ENCODE results near the gene ABI2. TPM values are rescaled to one million over a fixed set of nuclear protein-coding genes. Genes with fewer than 3 reads are reported as not detected.
"Not testable (repeated sequence)": the region's sequence is repeated elsewhere in the genome, so short reads cannot be mapped to it uniquely, and the experiment has no call there.

Gene ABI2
- total and polyA plus RNA-seq, 4 donors, result 5.4 to 10.5 (median 7.6) TPM

- Histone ChIP-seq H3K9ac (ENCODE audit: low read depth in 1 of 2, low read length in 2 of 2) (no peak overlapping the region), H3K27ac (ENCODE audit: low read depth in 1 of 2, low read length in 2 of 2) (no peak overlapping the region), H3K36me3 (ENCODE audit: control insufficient read depth in 4 of 4, insufficient read depth in 3 of 4, low read depth in 1 of 4, low read length in 3 of 4) (no peaks in the 10 kb centered on the region), H3K27me3 (ENCODE audit: control insufficient read depth in 4 of 4, insufficient read depth in 4 of 4, low read length in 3 of 4) (no peaks in the 10 kb centered on the region), H3K4me3 (ENCODE audit: low read depth in 1 of 3, low read length in 3 of 3) (no peak overlapping the region), H3K4me1 (ENCODE audit: control insufficient read depth in 4 of 4, insufficient read depth in 4 of 4, low read length in 3 of 4) (no peaks in the 10 kb centered on the region), H3K9me3 (ENCODE audit: control insufficient read depth in 4 of 4, low read length in 3 of 4) (no peaks in the 10 kb centered on the region)
- no peak for TF ChIP-seq NR2F2 (IDR thresholded peaks at IDR 0.05)
- TF ChIP-seq GABPA (IDR thresholded peaks at IDR 0.05 in 1 of 2, conservative IDR thresholded peaks at IDR 0.05 in 1 of 2), result no peak
- no peak for DNase-seq (ENCODE audit: low spot score)
- 97% methylated on average over 4 of the region's 4 CpGs for WGBS
Measured at GRCh38 chr2:203338322-203338721, 10.1 kb downstream of the ABI2 start.

GRCh38 chr2:203340791-203341487 is 12.7 kb downstream of the ABI2 start:
- no peak overlapping the region for H3K27ac ChIP-seq (ENCODE audit: low read depth in 1 of 2, low read length in 2 of 2)
- H3K9me3 ChIP-seq (ENCODE audit: control insufficient read depth in 4 of 4, low read length in 3 of 4), result no peaks in the 10 kb centered on the region
- no peak for DNase-seq (ENCODE audit: low spot score)
- H3K36me3 ChIP-seq (ENCODE audit: control insufficient read depth in 4 of 4, insufficient read depth in 3 of 4, low read depth in 1 of 4, low read length in 3 of 4), result peaks cover 0 to 3% (median 0%) of the 10 kb centered on the region in 4 donors
- no peak overlapping the region for H3K9ac ChIP-seq (ENCODE audit: low read depth in 1 of 2, low read length in 2 of 2)
- 94% methylated on average over 6 of the region's 6 CpGs for WGBS
- H3K4me3 ChIP-seq (ENCODE audit: low read depth in 1 of 3, low read length in 3 of 3), result no peak overlapping the region
- H3K27me3 ChIP-seq (ENCODE audit: control insufficient read depth in 4 of 4, insufficient read depth in 4 of 4, low read length in 3 of 4), result no peaks in the 10 kb centered on the region
- TF ChIP-seq, protein P1, sequence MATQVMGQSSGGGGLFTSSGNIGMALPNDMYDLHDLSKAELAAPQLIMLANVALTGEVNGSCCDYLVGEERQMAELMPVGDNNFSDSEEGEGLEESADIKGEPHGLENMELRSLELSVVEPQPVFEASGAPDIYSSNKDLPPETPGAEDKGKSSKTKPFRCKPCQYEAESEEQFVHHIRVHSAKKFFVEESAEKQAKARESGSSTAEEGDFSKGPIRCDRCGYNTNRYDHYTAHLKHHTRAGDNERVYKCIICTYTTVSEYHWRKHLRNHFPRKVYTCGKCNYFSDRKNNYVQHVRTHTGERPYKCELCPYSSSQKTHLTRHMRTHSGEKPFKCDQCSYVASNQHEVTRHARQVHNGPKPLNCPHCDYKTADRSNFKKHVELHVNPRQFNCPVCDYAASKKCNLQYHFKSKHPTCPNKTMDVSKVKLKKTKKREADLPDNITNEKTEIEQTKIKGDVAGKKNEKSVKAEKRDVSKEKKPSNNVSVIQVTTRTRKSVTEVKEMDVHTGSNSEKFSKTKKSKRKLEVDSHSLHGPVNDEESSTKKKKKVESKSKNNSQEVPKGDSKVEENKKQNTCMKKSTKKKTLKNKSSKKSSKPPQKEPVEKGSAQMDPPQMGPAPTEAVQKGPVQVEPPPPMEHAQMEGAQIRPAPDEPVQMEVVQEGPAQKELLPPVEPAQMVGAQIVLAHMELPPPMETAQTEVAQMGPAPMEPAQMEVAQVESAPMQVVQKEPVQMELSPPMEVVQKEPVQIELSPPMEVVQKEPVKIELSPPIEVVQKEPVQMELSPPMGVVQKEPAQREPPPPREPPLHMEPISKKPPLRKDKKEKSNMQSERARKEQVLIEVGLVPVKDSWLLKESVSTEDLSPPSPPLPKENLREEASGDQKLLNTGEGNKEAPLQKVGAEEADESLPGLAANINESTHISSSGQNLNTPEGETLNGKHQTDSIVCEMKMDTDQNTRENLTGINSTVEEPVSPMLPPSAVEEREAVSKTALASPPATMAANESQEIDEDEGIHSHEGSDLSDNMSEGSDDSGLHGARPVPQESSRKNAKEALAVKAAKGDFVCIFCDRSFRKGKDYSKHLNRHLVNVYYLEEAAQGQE (IDR thresholded peaks at IDR 0.05), result no peak
- no peak for TF ChIP-seq MAX (IDR thresholded peaks at IDR 0.05)
- no peaks in the 10 kb centered on the region for H3K4me1 ChIP-seq (ENCODE audit: control insufficient read depth in 4 of 4, insufficient read depth in 4 of 4, low read length in 3 of 4)

- Histone ChIP-seq H3K36me3 (ENCODE audit: control insufficient read depth in 4 of 4, insufficient read depth in 3 of 4, low read depth in 1 of 4, low read length in 3 of 4) (peaks cover 0 to 3% (median 0%) of the 10 kb centered on the region in 4 donors), H3K9ac (ENCODE audit: low read depth in 1 of 2, low read length in 2 of 2) (no peak overlapping the region), H3K27me3 (ENCODE audit: control insufficient read depth in 4 of 4, insufficient read depth in 4 of 4, low read length in 3 of 4) (no peaks in the 10 kb centered on the region), H3K27ac (ENCODE audit: low read depth in 1 of 2, low read length in 2 of 2) (no peak overlapping the region), H3K9me3 (ENCODE audit: control insufficient read depth in 4 of 4, low read length in 3 of 4) (no peaks in the 10 kb centered on the region), H3K4me3 (ENCODE audit: low read depth in 1 of 3, low read length in 3 of 3) (no peak overlapping the region), H3K4me1 (ENCODE audit: control insufficient read depth in 4 of 4, insufficient read depth in 4 of 4, low read length in 3 of 4) (no peaks in the 10 kb centered on the region)
- 88% methylated on average over 2 of the region's 2 CpGs for WGBS
- DNase-seq (ENCODE audit: low spot score), result no peak
- TF ChIP-seq GABPA (IDR thresholded peaks at IDR 0.05 in 1 of 2, conservative IDR thresholded peaks at IDR 0.05 in 1 of 2), result no peak
- no peak for TF ChIP-seq SP1 (IDR thresholded peaks at IDR 0.05)
- TF ChIP-seq, protein P2, sequence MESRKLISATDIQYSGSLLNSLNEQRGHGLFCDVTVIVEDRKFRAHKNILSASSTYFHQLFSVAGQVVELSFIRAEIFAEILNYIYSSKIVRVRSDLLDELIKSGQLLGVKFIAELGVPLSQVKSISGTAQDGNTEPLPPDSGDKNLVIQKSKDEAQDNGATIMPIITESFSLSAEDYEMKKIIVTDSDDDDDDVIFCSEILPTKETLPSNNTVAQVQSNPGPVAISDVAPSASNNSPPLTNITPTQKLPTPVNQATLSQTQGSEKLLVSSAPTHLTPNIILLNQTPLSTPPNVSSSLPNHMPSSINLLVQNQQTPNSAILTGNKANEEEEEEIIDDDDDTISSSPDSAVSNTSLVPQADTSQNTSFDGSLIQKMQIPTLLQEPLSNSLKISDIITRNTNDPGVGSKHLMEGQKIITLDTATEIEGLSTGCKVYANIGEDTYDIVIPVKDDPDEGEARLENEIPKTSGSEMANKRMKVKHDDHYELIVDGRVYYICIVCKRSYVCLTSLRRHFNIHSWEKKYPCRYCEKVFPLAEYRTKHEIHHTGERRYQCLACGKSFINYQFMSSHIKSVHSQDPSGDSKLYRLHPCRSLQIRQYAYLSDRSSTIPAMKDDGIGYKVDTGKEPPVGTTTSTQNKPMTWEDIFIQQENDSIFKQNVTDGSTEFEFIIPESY (IDR thresholded peaks at IDR 0.05), result no peak
- TF ChIP-seq RXRA (IDR thresholded peaks at IDR 0.05), result no peak
- TF ChIP-seq, protein P3, sequence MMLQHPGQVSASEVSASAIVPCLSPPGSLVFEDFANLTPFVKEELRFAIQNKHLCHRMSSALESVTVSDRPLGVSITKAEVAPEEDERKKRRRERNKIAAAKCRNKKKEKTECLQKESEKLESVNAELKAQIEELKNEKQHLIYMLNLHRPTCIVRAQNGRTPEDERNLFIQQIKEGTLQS (IDR thresholded peaks at IDR 0.05), result no peak
Measured at GRCh38 chr2:203341741-203342310, 13.6 kb downstream of the ABI2 start.

- not testable (repeated sequence) for H3K4me1 ChIP-seq (ENCODE audit: control insufficient read depth in 4 of 4, insufficient read depth in 4 of 4, low read length in 3 of 4); H3K9ac ChIP-seq (ENCODE audit: low read depth in 1 of 2, low read length in 2 of 2); DNase-seq (ENCODE audit: low spot score); H3K4me3 ChIP-seq (ENCODE audit: low read depth in 1 of 3, low read length in 3 of 3); H3K27ac ChIP-seq (ENCODE audit: low read depth in 1 of 2, low read length in 2 of 2); H3K36me3 ChIP-seq (ENCODE audit: control insufficient read depth in 4 of 4, insufficient read depth in 3 of 4, low read depth in 1 of 4, low read length in 3 of 4); H3K9me3 ChIP-seq (ENCODE audit: control insufficient read depth in 4 of 4, low read length in 3 of 4); H3K27me3 ChIP-seq (ENCODE audit: control insufficient read depth in 4 of 4, insufficient read depth in 4 of 4, low read length in 3 of 4)
- 98% methylated on average over 4 of the region's 4 CpGs for WGBS
Measured at GRCh38 chr2:203342374-203342773, 14.2 kb downstream of the ABI2 start.

Measured in liver (tissue), 9 donors.